Fibroblast of pulmonary artery (primary cell): Measurements from ENCODE around the gene HEATR5A.

Source experiments
- DNase-seq: peaks from one replicate; pipeline ENCODE4 v3.0.0-alpha.2; 2010; ENCODE audit warnings: low read depth
- H3K4me3 ChIP-seq: replicated peaks from 2 replicates; pipeline ENCODE4 v1.5.1; 2011; ENCODE audit warnings: low read depth, mild to moderate bottlenecking, control low read depth, low read length, moderate library complexity
- TF ChIP-seq, protein P1 (sequence below): IDR thresholded peaks from 2 replicates; pipeline ENCODE4 v1.5.1; 2011; ENCODE audit warnings: mild to moderate bottlenecking, control low read depth, low read length, inconsistent platforms; ENCODE audit errors: missing control alignments

The HEATR5A gene

DNA sequence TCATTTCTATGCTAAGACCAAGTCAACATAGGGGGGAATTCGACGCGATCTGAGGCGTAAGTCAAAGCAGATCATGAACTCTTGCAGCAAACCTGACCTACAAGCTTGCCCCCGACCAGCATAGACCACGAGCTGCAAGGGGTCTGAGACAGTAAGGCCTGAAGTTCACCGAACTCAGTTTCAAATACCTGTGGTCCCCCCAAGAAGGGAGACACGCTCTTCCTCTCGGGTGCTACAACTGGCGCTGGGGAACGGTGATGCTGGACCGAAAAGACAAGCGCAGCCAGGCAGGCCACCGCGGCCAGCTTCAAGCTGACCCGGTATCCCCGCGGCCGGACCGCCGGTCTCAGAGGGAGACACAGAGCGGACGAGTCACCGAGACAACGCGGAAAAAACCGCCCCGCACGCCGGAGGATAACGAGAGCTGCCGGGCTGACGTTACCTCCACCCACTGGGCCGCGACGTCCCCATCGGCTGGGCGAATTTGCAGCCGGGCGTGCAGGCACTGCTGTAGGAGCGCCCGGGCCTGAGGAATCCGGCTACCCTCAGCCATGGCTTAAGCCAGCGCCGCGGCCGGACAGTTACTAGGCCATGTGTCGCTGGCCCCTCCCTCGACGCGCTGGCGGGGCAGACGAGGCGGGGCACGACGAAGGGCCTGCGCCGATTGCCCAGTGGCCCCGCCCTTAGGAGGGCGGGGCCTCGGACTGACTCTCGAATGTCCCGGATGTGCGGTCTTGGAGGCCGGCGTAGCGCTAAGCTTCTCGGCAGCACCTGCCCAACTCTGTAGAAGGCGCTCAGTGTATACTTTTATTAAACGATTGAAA lies 36.7 kb upstream of the HEATR5A start, which contains the start of gene DTD2:
DTD2 (minus strand) TSS at position 666 of the 824 bp plus-strand sequence; CDS start at position 553, 113 bp downstream.
- TF ChIP-seq, protein P1, sequence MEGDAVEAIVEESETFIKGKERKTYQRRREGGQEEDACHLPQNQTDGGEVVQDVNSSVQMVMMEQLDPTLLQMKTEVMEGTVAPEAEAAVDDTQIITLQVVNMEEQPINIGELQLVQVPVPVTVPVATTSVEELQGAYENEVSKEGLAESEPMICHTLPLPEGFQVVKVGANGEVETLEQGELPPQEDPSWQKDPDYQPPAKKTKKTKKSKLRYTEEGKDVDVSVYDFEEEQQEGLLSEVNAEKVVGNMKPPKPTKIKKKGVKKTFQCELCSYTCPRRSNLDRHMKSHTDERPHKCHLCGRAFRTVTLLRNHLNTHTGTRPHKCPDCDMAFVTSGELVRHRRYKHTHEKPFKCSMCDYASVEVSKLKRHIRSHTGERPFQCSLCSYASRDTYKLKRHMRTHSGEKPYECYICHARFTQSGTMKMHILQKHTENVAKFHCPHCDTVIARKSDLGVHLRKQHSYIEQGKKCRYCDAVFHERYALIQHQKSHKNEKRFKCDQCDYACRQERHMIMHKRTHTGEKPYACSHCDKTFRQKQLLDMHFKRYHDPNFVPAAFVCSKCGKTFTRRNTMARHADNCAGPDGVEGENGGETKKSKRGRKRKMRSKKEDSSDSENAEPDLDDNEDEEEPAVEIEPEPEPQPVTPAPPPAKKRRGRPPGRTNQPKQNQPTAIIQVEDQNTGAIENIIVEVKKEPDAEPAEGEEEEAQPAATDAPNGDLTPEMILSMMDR = no peak
- H3K4me3 ChIP-seq = peak within 1 kb of the TSS; percentile 77
- DNase-seq = peak; percentile 95

DNA sequence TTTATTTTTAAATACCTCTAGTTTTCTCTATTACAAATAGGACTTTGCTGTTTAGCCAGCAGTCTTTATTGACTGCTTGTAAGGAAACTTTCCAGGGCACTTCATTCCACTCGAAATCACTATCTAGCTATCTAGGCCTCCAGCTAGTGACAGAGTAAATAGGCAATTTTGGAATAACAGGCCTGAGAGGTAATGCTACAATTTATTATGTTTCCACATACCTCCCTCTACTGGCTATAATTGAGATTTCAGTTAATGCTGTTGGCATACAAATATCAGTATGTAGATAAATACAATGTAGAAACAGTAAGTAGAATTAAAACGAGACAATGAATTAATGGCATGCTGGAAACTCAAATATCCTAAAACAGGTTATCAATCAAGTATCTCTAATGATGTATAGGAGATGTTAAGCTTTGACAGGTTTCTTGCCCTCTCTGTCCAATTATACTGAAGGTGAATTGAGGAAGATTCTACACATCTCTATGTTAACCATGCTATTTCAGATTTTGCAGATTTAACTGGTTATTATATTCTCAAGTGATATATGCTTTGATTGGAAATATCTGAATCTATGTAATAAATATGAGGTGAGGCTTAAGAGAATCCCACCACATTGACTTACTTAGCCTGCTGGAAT lies 29.7 kb upstream of the HEATR5A start:
- TF ChIP-seq, protein P1 = peak; percentile 71
- DNase-seq = peak; percentile 72
- H3K4me3 ChIP-seq = no peak overlapping the region

DNA sequence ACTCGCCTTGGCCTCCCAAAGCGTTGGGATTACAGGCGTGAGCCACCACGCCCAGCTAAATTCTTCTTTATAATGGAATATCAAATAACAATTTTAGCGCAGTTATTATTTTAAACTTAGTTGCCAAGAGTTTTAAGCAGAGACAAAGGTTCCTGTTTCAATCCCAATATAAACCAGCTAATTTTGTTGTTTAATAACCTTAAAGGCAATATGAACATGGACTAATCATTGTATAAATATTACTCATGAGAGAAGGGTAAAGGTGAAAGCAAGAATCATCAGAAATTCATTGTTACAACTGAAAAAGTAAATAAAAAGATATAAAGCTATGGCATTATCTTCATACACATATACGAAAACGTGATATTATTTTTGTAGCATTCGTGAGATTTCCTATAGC lies 28.8 kb upstream of the HEATR5A start:
- TF ChIP-seq, protein P1 = no peak
- no peak for DNase-seq
- H3K4me3 ChIP-seq = no peak overlapping the region

DNA sequence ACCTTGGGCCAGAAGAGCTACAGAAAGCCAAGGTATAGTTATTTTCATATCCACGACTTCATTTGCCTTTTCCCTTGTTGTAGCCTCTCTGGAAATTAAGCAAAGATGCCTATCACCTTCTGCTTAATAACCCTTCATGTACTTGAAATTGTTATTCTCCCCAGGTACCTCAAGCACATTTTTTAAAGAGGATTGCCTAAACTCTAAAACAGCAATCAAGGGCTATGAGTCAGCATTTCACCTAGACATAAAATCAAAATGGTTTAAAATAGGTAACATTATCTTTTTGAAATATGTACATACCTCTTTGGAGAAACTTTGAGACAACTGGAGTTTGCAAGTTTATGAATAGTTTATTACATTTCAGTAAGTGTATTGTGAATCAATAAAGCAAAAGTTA lies 25.4 kb upstream of the HEATR5A start:
- DNase-seq = no peak
- no peak overlapping the region for H3K4me3 ChIP-seq
- TF ChIP-seq, protein P1 = no peak

DNA sequence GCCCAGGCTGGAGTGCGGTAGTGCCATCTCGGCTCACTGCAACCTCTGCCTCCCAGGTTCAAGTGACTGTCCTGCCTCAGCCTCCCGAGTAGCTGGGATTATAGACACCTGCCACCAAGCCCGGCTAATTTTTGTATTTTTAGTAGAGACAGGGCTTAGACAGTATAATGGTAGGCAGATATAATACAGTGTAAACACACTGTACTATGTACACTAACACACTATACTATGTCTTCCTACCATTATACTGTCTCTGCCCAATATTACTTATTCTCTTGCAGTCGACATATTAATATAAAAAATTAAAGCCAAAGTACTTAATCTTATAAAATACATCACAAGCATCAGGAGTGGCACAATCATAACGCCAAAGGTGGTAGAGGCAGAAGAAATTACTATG lies 21.9 kb upstream of the HEATR5A start:
- DNase-seq = no peak
- TF ChIP-seq, protein P1 = no peak
- no peak overlapping the region for H3K4me3 ChIP-seq

DNA sequence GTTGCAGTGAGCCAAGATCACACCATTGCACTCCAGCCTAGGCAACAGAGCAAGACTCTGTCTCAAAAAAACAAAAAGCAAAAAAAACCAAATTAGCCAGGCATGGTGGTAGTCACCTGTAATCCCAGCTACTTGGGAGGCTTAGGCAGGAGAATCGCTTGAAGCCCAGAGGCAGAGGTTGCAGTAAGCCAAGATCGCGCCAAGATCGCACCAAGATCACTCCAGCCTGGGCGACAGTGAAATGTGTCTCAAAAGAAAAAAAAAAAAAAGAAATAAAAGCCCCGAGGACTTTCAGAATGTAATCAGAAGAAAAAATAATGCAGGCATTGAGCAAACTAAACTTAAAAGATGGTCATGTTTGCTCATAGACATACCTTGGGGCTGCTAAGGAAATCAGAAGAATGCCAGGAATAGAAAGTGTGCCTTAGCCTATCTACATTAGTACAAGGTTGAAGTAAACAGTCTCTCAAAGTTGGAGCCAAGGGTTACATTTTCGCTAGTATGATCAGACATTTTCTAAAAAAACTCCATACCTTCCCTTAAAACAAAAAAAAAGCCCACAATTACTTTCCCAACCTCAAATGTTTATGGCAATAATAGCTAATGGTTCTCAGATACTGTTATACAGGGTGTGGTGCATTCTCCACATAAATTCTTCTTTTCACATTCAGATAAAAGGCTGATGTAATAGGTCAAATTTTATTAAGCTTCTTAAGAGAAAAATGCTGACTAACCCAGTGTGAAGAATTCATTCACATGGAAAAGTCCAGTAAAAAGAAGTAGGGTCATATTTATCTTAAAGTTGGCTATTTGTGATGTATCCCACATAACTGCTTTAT lies 21.1 kb upstream of the HEATR5A start:
- no peak overlapping the region for H3K4me3 ChIP-seq
- TF ChIP-seq, protein P1 = no peak
- peak; percentile 77 for DNase-seq
